ENCODE data around the gene MBNL1. TPM values are rescaled to one million over a fixed set of nuclear protein-coding genes. Genes with fewer than 3 reads are reported as not detected.

Gene MBNL1
- total and polyA plus RNA-seq, 3 experiments from 2014 or later, result 303 to 391 (median 386) TPM

GRCh38 chr3:152230370-152230769 is 38.4 kb upstream of the MBNL1 start:
- Histone ChIP-seq H3K9me3 (ENCODE audit: low read length) (no peaks in the 10 kb centered on the region), H3K4me1 (ENCODE audit: insufficient read depth, low read length) (peaks cover 38% of the 10 kb centered on the region), H3K4me3 (ENCODE audit: low read length) (no peak overlapping the region), H3K36me3 (ENCODE audit: insufficient read depth, low read length) (no peaks in the 10 kb centered on the region), H3K27ac (ENCODE audit: low read depth, low read length) (no peak overlapping the region), H3K27me3 (ENCODE audit: insufficient read depth, low read length, poor library complexity, severe bottlenecking) (no peaks in the 10 kb centered on the region)
- no peak for DNase-seq
- peak overlapping the region in 1 of 8 donors; percentile 35 for H3K27ac Mint-ChIP-seq
- CTCF ChIA-PET, result no interaction called here
- peaks cover 0 to 5% (median 0%) of the 10 kb centered on the region in 3 donors for H3K36me3 Mint-ChIP-seq
- POLR2A ChIA-PET, result no interaction called here
- peaks cover 34 to 72% (median 56%) of the 10 kb centered on the region in 3 donors for H3K4me1 Mint-ChIP-seq
- H3K9me3 Mint-ChIP-seq, result no peaks in the 10 kb centered on the region
- H3K27me3 Mint-ChIP-seq, result no peaks in the 10 kb centered on the region
- H3K4me3 Mint-ChIP-seq, result peak overlapping the region in 2 of 7 donors; percentile 0 to 54

GRCh38 chr3:152232001-152232400 is 36.7 kb upstream of the MBNL1 start:
- no peak for DNase-seq
- CTCF ChIA-PET, result no interaction called here

GRCh38 chr3:152232679-152233078 is 36.0 kb upstream of the MBNL1 start:
- H3K27ac ChIP-seq (ENCODE audit: low read depth, low read length), result no peak overlapping the region
- H3K9me3 ChIP-seq (ENCODE audit: low read length), result no peaks in the 10 kb centered on the region
- ChIA-PET POLR2A (interaction anchor here (0.7 to 1.0 kb wide), 2 partner anchors 15 to 109 kb away, joined by 3 read pairs; no protein-coding TSS in a partner anchor), CTCF (interaction anchor here (0.8 kb wide), 1 partner anchor 49 kb away, joined by 3 read pairs; no protein-coding TSS in a partner anchor)
- no peaks in the 10 kb centered on the region for H3K36me3 ChIP-seq (ENCODE audit: insufficient read depth, low read length)
- peaks cover 52% of the 10 kb centered on the region for H3K4me1 ChIP-seq (ENCODE audit: insufficient read depth, low read length)
- Mint-ChIP-seq H3K36me3 (peaks cover 0 to 12% (median 2%) of the 10 kb centered on the region in 3 donors), H3K27me3 (no peaks in the 10 kb centered on the region), H3K9me3 (peaks cover 0 to 2% (median 0%) of the 10 kb centered on the region in 5 donors), H3K4me1 (peaks cover 45 to 84% (median 70%) of the 10 kb centered on the region in 3 donors), H3K27ac (no peak overlapping the region), H3K4me3 (peak overlapping the region in 1 of 7 donors; percentile 37)
- H3K27me3 ChIP-seq (ENCODE audit: insufficient read depth, low read length, poor library complexity, severe bottlenecking), result no peaks in the 10 kb centered on the region
- no peak for DNase-seq
- H3K4me3 ChIP-seq (ENCODE audit: low read length), result no peak overlapping the region

More at GRCh38 chr3:152232001-152232400, 36.7 kb upstream of the MBNL1 start:
- H3K36me3 ChIP-seq (ENCODE audit: insufficient read depth, low read length), result no peaks in the 10 kb centered on the region
- Mint-ChIP-seq H3K9me3 (no peaks in the 10 kb centered on the region), H3K4me1 (peaks cover 42 to 79% (median 66%) of the 10 kb centered on the region in 3 donors), H3K27ac (peak overlapping the region in 1 of 8 donors; percentile 4), H3K36me3 (peaks cover 0 to 10% (median 0%) of the 10 kb centered on the region in 3 donors), H3K4me3 (no peak overlapping the region), H3K27me3 (no peaks in the 10 kb centered on the region)
- peaks cover 50% of the 10 kb centered on the region for H3K4me1 ChIP-seq (ENCODE audit: insufficient read depth, low read length)
- no peak overlapping the region for H3K4me3 ChIP-seq (ENCODE audit: low read length)
- no peaks in the 10 kb centered on the region for H3K27me3 ChIP-seq (ENCODE audit: insufficient read depth, low read length, poor library complexity, severe bottlenecking)
- H3K27ac ChIP-seq (ENCODE audit: low read depth, low read length), result no peak overlapping the region
- no peaks in the 10 kb centered on the region for H3K9me3 ChIP-seq (ENCODE audit: low read length)
- POLR2A ChIA-PET, result no interaction called here

GRCh38 chr3:152234657-152235375 is 33.9 kb upstream of the MBNL1 start:
- Mint-ChIP-seq H3K9me3 (peaks cover 0 to 2% (median 0%) of the 10 kb centered on the region in 5 donors), H3K36me3 (peaks cover 0 to 10% (median 3%) of the 10 kb centered on the region in 3 donors), H3K4me1 (peaks cover 54 to 90% (median 84%) of the 10 kb centered on the region in 3 donors), H3K27ac (peak overlapping the region in 5 of 8 donors; percentile 21 to 95 (median 59)), H3K27me3 (no peaks in the 10 kb centered on the region), H3K4me3 (peak overlapping the region in 4 of 7 donors; percentile 33 to 48 (median 40))
- Histone ChIP-seq H3K4me3 (ENCODE audit: low read length) (no peak overlapping the region), H3K4me1 (ENCODE audit: insufficient read depth, low read length) (peaks cover 65% of the 10 kb centered on the region), H3K27me3 (ENCODE audit: insufficient read depth, low read length, poor library complexity, severe bottlenecking) (no peaks in the 10 kb centered on the region), H3K27ac (ENCODE audit: low read depth, low read length) (peak overlapping the region; percentile 12), H3K36me3 (ENCODE audit: insufficient read depth, low read length) (no peaks in the 10 kb centered on the region), H3K9me3 (ENCODE audit: low read length) (no peaks in the 10 kb centered on the region)
- ChIA-PET POLR2A (interaction anchor here (0.7 to 0.9 kb wide), 2 partner anchors 34 to 40 kb away, joined by 3 read pairs; partner anchors contain the start of gene MBNL1), CTCF (no interaction called here)
- no peak for DNase-seq

- H3K4me3 Mint-ChIP-seq, result peak overlapping the region in 2 of 7 donors; percentile 20 to 52
- H3K27me3 Mint-ChIP-seq, result no peaks in the 10 kb centered on the region
- no peaks in the 10 kb centered on the region for H3K9me3 ChIP-seq (ENCODE audit: low read length)
- no peaks in the 10 kb centered on the region for H3K36me3 ChIP-seq (ENCODE audit: insufficient read depth, low read length)
- peaks cover 58 to 91% (median 85%) of the 10 kb centered on the region in 3 donors for H3K4me1 Mint-ChIP-seq
- H3K4me1 ChIP-seq (ENCODE audit: insufficient read depth, low read length), result peaks cover 70% of the 10 kb centered on the region
- POLR2A ChIA-PET, result interaction anchor here (0.8 to 0.9 kb wide), 2 partner anchors 10 to 32 kb away, joined by 3 read pairs; no protein-coding TSS in a partner anchor
- no peaks in the 10 kb centered on the region for H3K27me3 ChIP-seq (ENCODE audit: insufficient read depth, low read length, poor library complexity, severe bottlenecking)
- peak overlapping the region in 4 of 8 donors; percentile 24 to 78 (median 68) for H3K27ac Mint-ChIP-seq
- peaks cover 0 to 10% (median 3%) of the 10 kb centered on the region in 3 donors for H3K36me3 Mint-ChIP-seq
- no peak overlapping the region for H3K4me3 ChIP-seq (ENCODE audit: low read length)
- CTCF ChIA-PET, result no interaction called here
- DNase-seq, result no peak
- H3K27ac ChIP-seq (ENCODE audit: low read depth, low read length), result no peak overlapping the region
- peaks cover 0 to 2% (median 0%) of the 10 kb centered on the region in 5 donors for H3K9me3 Mint-ChIP-seq
Observed at GRCh38 chr3:152235709-152236298, 32.9 kb upstream of the MBNL1 start.

GRCh38 chr3:152236716-152237115 is 32.0 kb upstream of the MBNL1 start:
- H3K4me1 ChIP-seq (ENCODE audit: insufficient read depth, low read length), result peaks cover 73% of the 10 kb centered on the region
- H3K27ac Mint-ChIP-seq, result peak overlapping the region in 7 of 8 donors; percentile 51 to 90 (median 86)
- CTCF ChIA-PET, result no interaction called here

GRCh38 chr3:152241142-152242017 is 27.3 kb upstream of the MBNL1 start:
- Mint-ChIP-seq H3K27ac (peak overlapping the region; percentile 68 to 97 (median 92)), H3K36me3 (peaks cover 3 to 16% (median 14%) of the 10 kb centered on the region in 3 donors), H3K4me1 (peaks cover 59 to 73% (median 69%) of the 10 kb centered on the region in 3 donors), H3K4me3 (peak overlapping the region; percentile 89 to 95 (median 92)), H3K9me3 (peaks cover 0 to 2% (median 0%) of the 10 kb centered on the region in 5 donors), H3K27me3 (no peaks in the 10 kb centered on the region)
- no peaks in the 10 kb centered on the region for H3K27me3 ChIP-seq (ENCODE audit: insufficient read depth, low read length, poor library complexity, severe bottlenecking)
- H3K4me3 ChIP-seq (ENCODE audit: low read length), result peak overlapping the region; percentile 27
- H3K36me3 ChIP-seq (ENCODE audit: insufficient read depth, low read length), result no peaks in the 10 kb centered on the region
- ChIA-PET POLR2A (interaction anchor here (1.4 kb wide), 1 partner anchor 38 kb away, joined by 3 read pairs; no protein-coding TSS in a partner anchor), CTCF (no interaction called here)
- H3K4me1 ChIP-seq (ENCODE audit: insufficient read depth, low read length), result peaks cover 56% of the 10 kb centered on the region
- peak in 1 of 5 donors; percentile 23 for DNase-seq
- peak overlapping the region; percentile 86 for H3K27ac ChIP-seq (ENCODE audit: low read depth, low read length)
- H3K9me3 ChIP-seq (ENCODE audit: low read length), result no peaks in the 10 kb centered on the region

More at GRCh38 chr3:152236716-152237115, 32.0 kb upstream of the MBNL1 start:
- no peak for DNase-seq
- H3K9me3 ChIP-seq (ENCODE audit: low read length), result no peaks in the 10 kb centered on the region
- Mint-ChIP-seq H3K36me3 (peaks cover 0 to 10% (median 3%) of the 10 kb centered on the region in 3 donors), H3K9me3 (peaks cover 0 to 2% (median 0%) of the 10 kb centered on the region in 5 donors), H3K4me3 (peak overlapping the region in 6 of 7 donors; percentile 25 to 67 (median 50)), H3K4me1 (peaks cover 61 to 91% (median 87%) of the 10 kb centered on the region in 3 donors), H3K27me3 (no peaks in the 10 kb centered on the region)
- H3K36me3 ChIP-seq (ENCODE audit: insufficient read depth, low read length), result no peaks in the 10 kb centered on the region
- H3K27me3 ChIP-seq (ENCODE audit: insufficient read depth, low read length, poor library complexity, severe bottlenecking), result no peaks in the 10 kb centered on the region
- H3K27ac ChIP-seq (ENCODE audit: low read depth, low read length), result no peak overlapping the region
- POLR2A ChIA-PET, result interaction anchor here (0.8 to 0.9 kb wide), 2 partner anchors 9 to 31 kb away, joined by 3 read pairs; no protein-coding TSS in a partner anchor
- H3K4me3 ChIP-seq (ENCODE audit: low read length), result no peak overlapping the region

Data from CD8-positive, alpha-beta memory T cell (primary cell).